Middle frontal gyrus (tissue), 1 donor: ENCODE measurements around the gene UBQLN1.
"Not testable (repeated sequence)": the region's sequence is repeated elsewhere in the genome, so short reads cannot be mapped to it uniquely, and the experiment has no call there.

ENCODE experiments used
- DNase-seq: peaks from one replicate; pipeline ENCODE4 v3.0.0-alpha.2; 2015; ENCODE audit warnings: low spot score; ENCODE audit errors: extremely low spot score

UBQLN1 gene

GRCh38 chr9:83633676-83634075 lies 74.1 kb downstream of the UBQLN1 start:
- no peak for DNase-seq

- DNase-seq, result no peak
Observed at GRCh38 chr9:83633255-83633654, 74.5 kb downstream of the UBQLN1 start.

GRCh38 chr9:83630938-83631457 lies 76.8 kb downstream of the UBQLN1 start:
- DNase-seq, result no peak

GRCh38 chr9:83629433-83630104 lies 78.2 kb downstream of the UBQLN1 start:
- DNase-seq, result no peak

GRCh38 chr9:83628540-83628939 lies 79.2 kb downstream of the UBQLN1 start:
- no peak for DNase-seq

- DNase-seq, result no peak
Observed at GRCh38 chr9:83625178-83625577, 82.6 kb downstream of the UBQLN1 start.

GRCh38 chr9:83623679-83624076 lies 84.1 kb downstream of the UBQLN1 start:
- no peak for DNase-seq

GRCh38 chr9:83622939-83623678 lies 84.6 kb downstream of the UBQLN1 start, which contains the start of gene IDNK:
IDNK (plus strand) TSS chr9:83623143; CDS start chr9:83623172, 29 bp downstream.
- DNase-seq, result no peak

GRCh38 chr9:83622433-83622938 lies 85.3 kb downstream of the UBQLN1 start:
- no peak for DNase-seq

- DNase-seq, result no peak
Observed at GRCh38 chr9:83620841-83621636, 86.7 kb downstream of the UBQLN1 start.

- DNase-seq, result no peak
Observed at GRCh38 chr9:83617299-83617698, 90.5 kb downstream of the UBQLN1 start.

- DNase-seq, result not testable (repeated sequence)
Observed at GRCh38 chr9:83613298-83613697, 94.5 kb downstream of the UBQLN1 start.
